ENCODE results near the gene MRI1. TPM values are rescaled to one million over a fixed set of nuclear protein-coding genes. Genes with fewer than 3 reads are reported as not detected.
"Not testable (repeated sequence)": the region's sequence is repeated elsewhere in the genome, so short reads cannot be mapped to it uniquely, and the experiment has no call there.

Gene MRI1
- total and polyA plus RNA-seq, 4 donors, result 23.5 to 63.2 (median 29.9) TPM

- Histone ChIP-seq H3K9ac (ENCODE audit: insufficient read depth in 1 of 2, low read length in 2 of 2) (no peak overlapping the region), H3K36me3 (ENCODE audit: control insufficient read depth in 4 of 4, insufficient read depth in 4 of 4, low read length in 4 of 4) (peaks cover 17 to 36% (median 25%) of the 10 kb centered on the region in 4 donors), H3K4me1 (ENCODE audit: control insufficient read depth in 5 of 5, insufficient read depth in 5 of 5, low read length in 5 of 5) (peaks cover 0 to 8% (median 0%) of the 10 kb centered on the region in 5 donors), H3K27ac (ENCODE audit: low read depth in 1 of 2, low read length in 1 of 2) (no peak overlapping the region), H3K27me3 (ENCODE audit: control insufficient read depth in 3 of 3, insufficient read depth in 3 of 3, low read length in 2 of 3) (no peaks in the 10 kb centered on the region), H3K4me3 (no peak overlapping the region), H3K9me3 (ENCODE audit: control insufficient read depth in 4 of 4, insufficient read depth in 3 of 4, low read length in 3 of 4) (no peaks in the 10 kb centered on the region)
- DNase-seq, result no peak
- TF ChIP-seq CTCF (IDR thresholded peaks at IDR 0.05; ENCODE audit: control extremely low read depth, extremely low read depth), result no peak
- WGBS, 2 donors, result 88 to 94% methylated on average over 16 of the region's 16 CpGs
- no peak for ATAC-seq (ENCODE audit: insufficient read depth, low FRiP score)
Measured at GRCh38 chr19:13751436-13751835, 12.9 kb upstream of the MRI1 start.

GRCh38 chr19:13753622-13754021, 10.7 kb upstream of the MRI1 start:
- DNase-seq; H3K9ac ChIP-seq (ENCODE audit: insufficient read depth in 1 of 2, low read length in 2 of 2); H3K4me1 ChIP-seq (ENCODE audit: control insufficient read depth in 5 of 5, insufficient read depth in 5 of 5, low read length in 5 of 5); H3K4me3 ChIP-seq; ATAC-seq (ENCODE audit: insufficient read depth, low FRiP score); H3K9me3 ChIP-seq (ENCODE audit: control insufficient read depth in 4 of 4, insufficient read depth in 3 of 4, low read length in 3 of 4); H3K27me3 ChIP-seq (ENCODE audit: control insufficient read depth in 3 of 3, insufficient read depth in 3 of 3, low read length in 2 of 3); H3K27ac ChIP-seq (ENCODE audit: low read depth in 1 of 2, low read length in 1 of 2): not testable (repeated sequence)
- H3K36me3 ChIP-seq (ENCODE audit: control insufficient read depth in 4 of 4, insufficient read depth in 4 of 4, low read length in 4 of 4), result peaks cover 26 to 54% (median 31%) of the 10 kb centered on the region in 4 donors
- 77 to 86% methylated on average over 7 of the region's 7 CpGs for WGBS, 2 donors

- Histone ChIP-seq H3K4me3 (no peak overlapping the region), H3K27ac (ENCODE audit: low read depth in 1 of 2, low read length in 1 of 2) (no peak overlapping the region), H3K27me3 (ENCODE audit: control insufficient read depth in 3 of 3, insufficient read depth in 3 of 3, low read length in 2 of 3) (no peaks in the 10 kb centered on the region), H3K4me1 (ENCODE audit: control insufficient read depth in 5 of 5, insufficient read depth in 5 of 5, low read length in 5 of 5) (no peaks in the 10 kb centered on the region), H3K9me3 (ENCODE audit: control insufficient read depth in 4 of 4, insufficient read depth in 3 of 4, low read length in 3 of 4) (peaks cover 0 to 2% (median 0%) of the 10 kb centered on the region in 4 donors), H3K36me3 (ENCODE audit: control insufficient read depth in 4 of 4, insufficient read depth in 4 of 4, low read length in 4 of 4) (peaks cover 34 to 70% (median 43%) of the 10 kb centered on the region in 4 donors), H3K9ac (ENCODE audit: insufficient read depth in 1 of 2, low read length in 2 of 2) (no peak overlapping the region)
- no peak for DNase-seq
- no peak for TF ChIP-seq CTCF (IDR thresholded peaks at IDR 0.05; ENCODE audit: control extremely low read depth, extremely low read depth)
- ATAC-seq (ENCODE audit: insufficient read depth, low FRiP score), result no peak
- WGBS, 2 donors, result 97 to 98% methylated on average over 9 of the region's 9 CpGs
Measured at GRCh38 chr19:13756210-13756609, 8.1 kb upstream of the MRI1 start.

- no peaks in the 10 kb centered on the region for H3K4me1 ChIP-seq (ENCODE audit: control insufficient read depth in 5 of 5, insufficient read depth in 5 of 5, low read length in 5 of 5)
- H3K36me3 ChIP-seq (ENCODE audit: control insufficient read depth in 4 of 4, insufficient read depth in 4 of 4, low read length in 4 of 4), result peaks cover 31 to 74% (median 42%) of the 10 kb centered on the region in 4 donors
- no peak for TF ChIP-seq CTCF (IDR thresholded peaks at IDR 0.05; ENCODE audit: control extremely low read depth, extremely low read depth)
- 89 to 92% methylated on average over 15 of the region's 15 CpGs for WGBS, 2 donors
- no peaks in the 10 kb centered on the region for H3K27me3 ChIP-seq (ENCODE audit: control insufficient read depth in 3 of 3, insufficient read depth in 3 of 3, low read length in 2 of 3)
- no peak for DNase-seq
- no peak for ATAC-seq (ENCODE audit: insufficient read depth, low FRiP score)
- H3K9me3 ChIP-seq (ENCODE audit: control insufficient read depth in 4 of 4, insufficient read depth in 3 of 4, low read length in 3 of 4), result peaks cover 0 to 2% (median 0%) of the 10 kb centered on the region in 4 donors
- no peak overlapping the region for H3K4me3 ChIP-seq
- no peak overlapping the region for H3K9ac ChIP-seq (ENCODE audit: insufficient read depth in 1 of 2, low read length in 2 of 2)
- H3K27ac ChIP-seq (ENCODE audit: low read depth in 1 of 2, low read length in 1 of 2), result no peak overlapping the region
Measured at GRCh38 chr19:13757805-13758772, 6.2 kb upstream of the MRI1 start.

Data from lung (tissue), 12 donors.